GM15510 (cell line): ENCODE data around the gene SIRT7.

Source experiments
- POLR2A ChIP-seq: IDR thresholded peaks from 3 replicates; pipeline ENCODE4 v1.6.1; 2011; ENCODE audit warnings: borderline replicate concordance; ENCODE audit not compliant: insufficient read length; ENCODE audit errors: extremely low read depth

The SIRT7 gene, protein sequence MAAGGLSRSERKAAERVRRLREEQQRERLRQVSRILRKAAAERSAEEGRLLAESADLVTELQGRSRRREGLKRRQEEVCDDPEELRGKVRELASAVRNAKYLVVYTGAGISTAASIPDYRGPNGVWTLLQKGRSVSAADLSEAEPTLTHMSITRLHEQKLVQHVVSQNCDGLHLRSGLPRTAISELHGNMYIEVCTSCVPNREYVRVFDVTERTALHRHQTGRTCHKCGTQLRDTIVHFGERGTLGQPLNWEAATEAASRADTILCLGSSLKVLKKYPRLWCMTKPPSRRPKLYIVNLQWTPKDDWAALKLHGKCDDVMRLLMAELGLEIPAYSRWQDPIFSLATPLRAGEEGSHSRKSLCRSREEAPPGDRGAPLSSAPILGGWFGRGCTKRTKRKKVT

DNA sequence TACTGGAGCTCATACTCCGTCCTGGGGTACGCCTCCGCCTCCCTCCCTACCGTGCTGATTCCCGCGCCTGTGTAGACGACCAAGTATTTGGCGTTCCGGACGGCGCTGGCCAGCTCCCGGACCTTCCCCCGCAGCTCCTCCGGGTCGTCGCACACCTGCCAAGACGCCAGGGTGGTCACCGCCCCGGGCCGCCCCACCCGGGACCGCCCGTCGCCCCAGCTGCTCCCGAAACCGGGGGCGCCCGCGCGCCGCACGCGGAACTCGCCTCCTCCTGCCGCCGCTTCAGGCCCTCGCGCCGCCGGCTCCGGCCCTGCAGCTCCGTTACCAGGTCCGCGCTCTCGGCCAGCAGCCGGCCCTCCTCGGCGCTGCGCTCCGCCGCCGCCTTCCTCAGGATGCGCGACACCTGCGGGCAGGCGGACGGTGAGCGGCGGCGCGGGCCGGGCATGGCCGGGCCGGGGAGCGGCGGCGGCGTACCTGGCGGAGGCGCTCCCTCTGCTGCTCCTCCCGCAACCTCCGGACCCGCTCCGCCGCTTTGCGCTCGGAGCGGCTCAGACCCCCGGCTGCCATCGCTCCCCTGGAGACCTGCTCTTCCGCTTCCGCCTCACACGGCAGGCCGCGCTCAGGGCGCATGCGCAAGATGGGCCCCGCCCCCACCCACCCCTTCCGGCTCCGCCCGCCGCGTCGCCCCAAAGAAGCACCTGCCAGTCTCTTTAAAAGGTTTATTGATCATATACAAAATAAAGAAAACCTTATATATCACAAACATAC lies at the start of gene SIRT7:
SIRT7 (minus strand) TSS at position 612 of the 768 bp plus-strand sequence; CDS start at position 567, 45 bp downstream.
- TF ChIP-seq POLR2A = peak; percentile 94

DNA sequence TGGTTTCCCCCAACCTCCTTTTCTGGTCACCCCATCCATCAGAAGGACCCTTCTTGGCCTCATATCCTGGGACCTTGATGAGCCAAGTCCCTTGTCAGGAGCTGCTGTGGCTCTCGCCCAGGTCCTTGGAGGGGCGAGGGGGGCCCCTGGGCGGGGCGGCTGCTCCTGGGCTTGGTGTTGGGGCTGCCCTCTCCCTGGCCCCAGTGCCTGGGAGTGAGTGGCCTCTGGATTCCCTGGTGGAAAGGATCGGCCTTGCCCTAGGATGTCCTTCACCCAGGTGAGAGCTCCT lies 49.2 kb upstream of the SIRT7 start:
- no peak for TF ChIP-seq POLR2A

DNA sequence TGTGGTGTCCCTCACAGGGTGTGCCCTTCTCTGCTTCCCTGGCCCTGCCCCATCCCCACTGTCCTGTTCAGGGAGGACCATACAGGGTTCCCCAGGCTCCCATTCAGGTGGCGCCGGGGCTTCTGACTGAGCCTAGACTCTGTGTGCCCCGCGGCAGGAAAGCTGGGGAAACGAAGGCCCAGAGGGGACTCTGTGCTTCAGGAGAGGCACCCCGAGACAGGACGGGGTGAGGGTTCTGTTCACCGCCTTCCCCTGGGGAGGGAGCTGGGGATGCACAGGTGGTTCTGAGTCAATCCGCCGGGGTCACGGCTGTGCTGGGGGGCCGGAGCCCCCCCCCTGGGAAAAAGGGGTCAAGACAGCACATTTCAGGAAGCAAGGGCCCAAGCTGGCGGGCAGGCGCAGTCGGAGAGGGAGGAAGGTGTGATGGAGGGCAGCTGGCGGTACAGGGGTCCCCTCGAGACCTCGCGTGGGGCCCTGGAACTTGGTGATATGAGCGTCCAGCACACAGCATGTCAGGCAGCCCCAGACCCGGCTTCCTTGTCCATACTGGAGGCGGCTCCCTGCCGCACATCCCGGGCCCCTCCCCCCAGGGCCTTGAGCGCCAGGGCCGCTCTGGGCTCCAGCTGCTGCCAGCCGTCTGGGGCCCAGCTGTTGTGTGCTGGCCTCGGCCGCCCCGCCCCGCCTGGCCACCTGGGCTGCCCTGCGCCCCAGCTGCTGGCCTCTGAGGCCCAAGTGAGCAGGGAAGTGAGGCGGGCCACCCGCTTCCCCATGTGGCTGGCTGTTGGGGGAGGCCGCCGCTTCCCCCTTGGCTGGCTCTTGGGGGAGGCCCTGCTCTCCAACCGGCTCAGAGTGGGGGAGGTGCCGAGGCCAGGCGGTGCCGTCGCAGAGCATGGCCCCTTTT lies 48.6 kb upstream of the SIRT7 start:
- no peak for TF ChIP-seq POLR2A

DNA sequence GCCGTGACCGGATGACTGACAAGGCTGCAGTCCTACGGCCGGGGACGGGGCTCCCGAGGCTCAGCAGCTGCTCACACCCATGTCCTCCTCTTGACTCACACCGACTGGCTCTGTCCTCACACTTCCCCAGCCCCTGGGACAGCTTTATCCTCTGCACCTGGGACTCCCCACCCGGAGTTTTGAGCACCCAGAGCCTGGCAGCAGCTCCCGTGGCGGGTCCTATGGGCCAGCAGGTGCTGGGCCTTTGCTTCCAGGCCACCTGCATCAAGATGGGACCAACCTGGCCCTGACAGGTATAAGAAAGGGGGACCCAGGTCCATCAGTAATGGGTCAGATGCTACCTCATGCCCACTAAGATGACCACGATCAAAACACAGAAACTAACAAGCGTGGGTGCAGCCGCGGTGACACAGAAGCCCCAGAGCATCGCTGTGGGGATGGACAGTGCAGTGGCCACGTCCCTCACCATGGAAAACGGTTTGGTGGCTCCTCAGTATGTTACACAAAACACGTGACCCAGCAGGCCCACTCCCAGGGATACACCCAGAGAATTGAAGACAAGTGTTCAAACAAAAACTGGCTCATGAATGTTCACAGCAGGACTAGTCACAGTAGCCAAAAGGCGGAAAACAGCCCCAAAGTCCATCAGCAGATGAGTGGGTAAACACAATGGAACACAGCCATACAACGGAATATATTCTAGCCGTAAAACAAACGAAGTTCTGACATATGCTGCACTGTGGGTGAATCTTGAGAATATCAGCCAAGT lies 46.3 kb upstream of the SIRT7 start:
- TF ChIP-seq POLR2A = no peak

DNA sequence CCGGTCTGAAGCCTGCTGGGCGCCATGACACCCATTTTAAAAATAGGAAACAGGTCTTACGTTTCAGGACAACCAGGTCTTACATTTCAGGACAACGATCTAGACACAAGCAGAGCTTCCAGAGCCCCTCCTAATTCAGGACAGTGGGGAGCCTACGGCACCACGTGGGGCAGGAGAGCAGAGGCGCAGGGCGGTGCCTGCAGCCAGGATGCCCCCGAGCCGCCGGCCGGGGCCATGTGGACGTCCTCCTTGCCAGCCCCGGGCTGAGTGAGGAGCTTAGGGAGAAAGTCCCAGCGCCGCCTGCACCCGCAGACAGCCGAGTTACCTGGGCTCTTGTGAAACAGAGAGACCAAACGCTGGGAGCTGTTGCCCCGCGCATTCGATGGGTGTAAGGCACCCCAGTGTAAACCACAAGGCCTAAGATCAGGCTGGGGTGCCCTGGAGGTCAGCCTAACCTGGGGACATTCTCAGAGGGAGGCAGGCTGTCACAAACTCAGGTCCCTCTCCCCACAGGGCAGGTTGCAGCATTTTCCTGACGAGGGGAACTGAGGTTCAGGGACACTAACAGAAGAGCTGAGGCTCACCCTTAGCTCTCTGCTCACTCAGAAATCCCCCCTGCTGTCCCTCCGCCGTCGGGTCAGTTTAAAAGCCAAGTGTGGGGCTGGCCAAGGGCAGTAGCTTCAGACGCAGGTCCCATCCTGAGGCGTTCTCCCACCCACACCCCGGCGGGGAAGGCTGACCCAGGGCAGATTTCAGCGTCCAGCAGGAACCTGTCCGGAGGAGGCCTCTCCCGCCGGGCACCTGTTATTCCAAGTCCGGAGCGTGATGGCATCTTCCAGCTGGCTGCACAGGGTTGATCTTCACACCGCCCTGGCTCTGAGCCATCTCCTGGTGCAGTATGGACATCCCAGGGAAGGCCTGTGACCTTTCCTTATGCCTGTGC lies 44.8 kb upstream of the SIRT7 start:
- no peak for TF ChIP-seq POLR2A

DNA sequence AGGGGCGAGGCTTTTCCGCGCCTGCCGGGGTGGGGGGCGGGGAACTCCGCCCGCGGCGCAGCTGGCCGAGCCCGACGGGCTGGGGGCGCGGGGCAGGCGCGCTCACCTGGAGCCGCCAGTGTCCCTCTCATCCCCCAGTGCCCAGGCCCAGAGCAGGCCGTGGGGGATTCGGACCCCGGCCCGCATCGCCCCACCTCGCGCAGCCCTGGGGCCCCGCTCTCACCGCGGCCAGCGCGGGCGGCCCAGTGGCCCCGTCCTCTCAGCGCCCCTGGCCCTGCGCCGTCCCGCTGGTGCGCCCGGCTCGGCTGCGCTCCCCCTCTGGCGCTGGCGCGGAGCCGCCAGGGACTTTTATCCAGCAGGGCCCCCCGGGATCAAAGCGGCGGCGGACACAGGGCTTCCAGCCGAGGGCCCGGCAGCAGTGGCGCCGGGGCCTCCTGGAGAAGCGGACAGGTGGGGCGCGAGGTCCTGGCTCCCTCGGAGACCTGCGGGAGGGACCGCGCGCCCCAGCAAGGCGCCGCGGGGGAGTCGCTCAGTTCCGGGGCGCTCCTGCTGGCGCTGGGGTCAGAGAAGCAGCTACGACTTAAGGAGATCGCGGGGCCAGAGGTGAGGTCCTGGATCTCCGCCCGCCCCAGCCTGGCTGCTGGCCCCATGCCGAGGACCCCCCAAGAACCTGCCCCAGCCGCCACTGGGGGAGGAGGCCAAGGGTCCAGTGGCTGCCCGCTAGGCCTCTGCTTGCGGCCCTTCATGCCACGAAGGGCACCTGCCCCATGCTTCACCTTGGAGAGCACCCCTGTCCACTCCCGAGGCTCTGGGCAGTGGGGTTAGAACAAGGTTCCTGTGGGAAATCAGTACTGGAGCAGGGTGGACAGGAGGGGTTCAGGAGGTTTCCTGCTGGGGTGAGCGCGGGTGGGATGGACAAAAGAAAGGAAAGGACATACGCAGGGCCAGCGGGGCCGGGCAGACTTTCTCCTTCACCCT lies 43.8 kb upstream of the SIRT7 start:
- TF ChIP-seq POLR2A = no peak

DNA sequence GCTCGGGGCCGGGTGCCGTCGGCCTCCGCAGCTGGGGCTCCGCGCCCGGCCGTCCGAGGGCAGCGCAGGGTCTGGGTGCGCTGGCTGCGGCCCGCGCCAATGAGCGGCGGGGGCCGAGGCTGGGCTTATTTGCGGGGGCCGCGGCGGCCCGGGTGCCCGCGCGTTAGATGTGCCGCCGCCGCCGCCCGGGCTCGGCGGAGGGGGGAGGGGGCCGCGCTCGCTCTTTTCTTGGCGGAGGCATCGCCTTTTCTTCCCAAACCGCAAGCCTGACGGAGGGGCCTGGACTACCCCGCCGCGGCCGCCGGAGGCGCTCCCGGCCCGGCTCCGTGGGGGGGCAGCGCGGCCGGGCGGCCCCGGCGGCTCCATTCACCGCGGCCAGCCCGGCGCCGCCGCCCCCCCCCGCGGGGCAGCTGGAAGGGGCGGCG lies 43.1 kb upstream of the SIRT7 start, which contains the start of gene NOTUM:
NOTUM (minus strand) TSS at position 101 of the 425 bp plus-strand sequence. CDS start 278 bp downstream, outside the sequence.
- TF ChIP-seq POLR2A = no peak

DNA sequence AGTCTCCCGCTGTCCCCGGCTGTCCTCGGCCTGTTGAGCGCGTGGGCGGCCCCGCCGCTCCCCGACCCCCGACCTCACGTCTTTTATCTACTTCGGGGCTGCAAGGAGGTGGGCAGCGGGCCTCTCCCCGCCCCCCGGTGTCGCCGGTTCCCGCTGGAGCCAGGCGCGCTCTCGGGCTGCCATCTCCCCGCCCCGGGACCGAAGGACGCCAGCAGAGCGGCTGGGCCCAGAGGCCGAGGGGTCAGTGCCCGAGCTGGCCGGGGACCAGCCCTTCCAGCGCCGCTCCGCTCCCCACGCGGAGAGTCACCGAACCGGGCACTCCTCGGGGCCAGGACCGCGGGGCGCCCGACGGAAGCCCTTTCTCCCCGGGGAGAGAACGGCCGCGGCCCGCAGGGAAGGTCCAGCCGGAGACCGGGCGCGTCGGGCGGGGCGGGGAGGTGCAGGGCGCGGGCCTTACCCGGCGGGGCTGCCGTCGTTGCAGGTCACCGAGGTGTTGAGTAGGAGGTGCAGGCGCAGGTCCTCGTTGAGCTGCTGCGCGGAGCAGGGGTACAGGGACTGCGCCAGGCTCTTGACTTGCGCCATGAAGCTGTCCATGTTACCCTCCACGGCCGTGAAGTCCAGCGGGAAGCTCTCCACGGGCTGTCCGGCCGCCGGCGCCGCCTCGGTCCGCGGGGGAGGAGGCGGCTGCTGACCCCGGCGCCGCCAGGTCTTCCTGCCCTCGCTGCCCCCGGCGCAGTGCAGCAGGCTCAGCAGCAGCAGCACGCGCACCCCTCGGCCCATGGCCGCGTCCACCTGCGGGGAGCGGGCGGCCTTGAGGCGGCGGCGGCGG lies 42.4 kb upstream of the SIRT7 start:
- TF ChIP-seq POLR2A = no peak

DNA sequence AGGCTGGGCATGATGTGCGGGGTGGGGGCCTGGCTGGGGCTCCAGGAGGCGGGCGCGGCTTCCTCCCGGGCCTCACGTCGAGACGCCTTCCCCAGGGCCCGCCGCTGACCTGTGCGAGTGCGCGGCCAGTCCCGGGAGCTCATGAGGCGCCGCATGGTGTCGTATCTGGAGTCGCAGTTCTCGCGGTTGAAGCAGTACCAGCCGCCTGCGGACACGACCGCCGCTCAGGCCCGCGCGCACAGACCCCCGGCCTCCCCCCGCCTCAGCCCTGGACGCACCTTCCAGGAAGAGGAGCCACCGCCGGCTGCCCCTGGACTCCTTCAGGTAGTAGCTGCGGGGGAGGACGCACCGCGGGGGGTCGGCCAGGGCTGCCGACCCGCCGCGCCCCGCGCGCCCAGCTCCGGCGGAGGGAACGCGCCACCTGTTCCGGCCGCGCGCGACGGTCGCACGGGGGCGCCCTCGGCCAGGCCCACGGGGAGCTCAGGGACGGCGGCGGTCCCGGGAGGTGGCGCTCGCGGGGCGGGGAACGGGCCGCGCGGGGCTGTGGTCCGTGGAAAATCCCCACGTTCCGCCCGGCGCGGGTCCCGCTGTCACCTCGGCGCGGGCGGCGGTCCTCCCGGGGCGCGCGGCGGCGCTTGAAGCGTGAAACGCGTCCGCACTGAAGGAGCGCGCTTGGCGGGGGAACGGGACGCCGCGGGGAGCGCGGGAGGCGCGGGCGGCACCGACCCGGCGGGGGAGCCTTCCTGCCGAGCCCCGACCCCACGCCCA lies 41.6 kb upstream of the SIRT7 start:
- TF ChIP-seq POLR2A = no peak

DNA sequence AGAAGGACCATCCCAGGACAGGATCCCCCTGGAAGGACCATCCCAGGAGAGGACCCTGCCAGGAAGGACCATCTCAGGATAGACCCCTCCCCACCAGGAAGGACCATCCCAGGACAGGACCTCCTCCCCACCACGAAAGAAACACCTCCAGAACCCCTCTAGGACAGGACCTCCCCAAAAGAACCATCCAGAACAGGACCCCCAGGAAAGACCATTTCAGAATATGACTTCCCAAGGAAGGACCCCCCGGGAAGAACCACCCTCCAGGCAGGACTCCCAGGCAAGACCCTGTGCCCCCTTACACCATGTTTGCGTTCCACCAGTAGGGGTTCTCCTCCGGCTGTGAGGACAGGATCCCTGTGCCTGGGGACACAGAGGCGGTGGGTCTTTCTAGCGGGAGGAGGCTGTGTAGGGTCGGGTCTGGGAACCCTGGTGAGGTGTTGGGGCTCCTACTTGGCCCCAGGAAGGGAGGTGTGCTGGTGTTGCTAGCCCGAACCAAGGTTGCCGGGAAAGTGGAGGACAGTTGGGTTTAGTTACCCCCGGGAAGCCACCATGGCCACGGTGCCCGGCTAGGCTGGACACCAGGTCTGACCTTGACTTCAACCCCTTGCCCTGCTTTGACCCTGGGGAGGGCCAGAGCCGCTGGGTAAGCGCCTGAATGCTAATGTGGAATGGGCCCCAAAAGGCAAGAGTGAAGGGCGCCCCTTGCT lies 40.8 kb upstream of the SIRT7 start:
- no peak for TF ChIP-seq POLR2A
